H1 (cell line): Measurements from ENCODE around the gene ZNF586. TPM values are rescaled to one million over a fixed set of nuclear protein-coding genes. Genes with fewer than 3 reads are reported as not detected.

ENCODE experiments used
- CTCF ChIA-PET: fragments of 300-600 bp; sonication (Branson Sonifier 250); formaldehyde crosslinking; loops from one replicate; lab custom pipeline; 2021; ENCODE audit not compliant: partially characterized antibody; lab: Charles Lee
- POLR2A ChIA-PET: fragments of 300-600 bp; sonication (Branson Sonifier 250); formaldehyde crosslinking; loops from one replicate; lab custom pipeline; 2021; ENCODE audit warnings: inconsistent platforms; ENCODE audit not compliant: partially characterized antibody; lab: Charles Lee
- DNase-seq, 2 experiments: peaks; one replicate each; pipeline versions ENCODE4 v3.0.0 to v3.0.0-alpha.2; 2010 to 2022; ENCODE audit warnings: low spot score in 2 of 2, low read depth in 1 of 2, mixed read lengths in 1 of 2
- FAIRE-seq: peaks from 2 replicates; lab custom pipeline; 2011; peaks lifted over from hg19 to GRCh38; lab: Jason Lieb, UNC
- H2AFZ ChIP-seq: 2 replicates; pipeline ENCODE4 v1.8.1; 2012; ENCODE audit warnings: low read length, inconsistent platforms
- H2AK5ac ChIP-seq: 2 replicates; pipeline ENCODE4 v1.6.1; 2013; ENCODE audit warnings: low read depth, low read length
- H2BK120ac ChIP-seq: replicated peaks from 2 replicates; pipeline ENCODE3; 2013; ENCODE audit warnings: low read depth, low read length, inconsistent platforms
- H2BK12ac ChIP-seq: 2 replicates; pipeline ENCODE4 v1.6.1; 2013; ENCODE audit warnings: low read depth, low read length
- H2BK15ac ChIP-seq: 2 replicates; pipeline ENCODE4 v1.6.1; 2013; ENCODE audit warnings: low read length
- H2BK20ac ChIP-seq: 2 replicates; pipeline ENCODE4 v1.6.1; 2013; ENCODE audit warnings: low read length
- H2BK5ac ChIP-seq: 2 replicates; pipeline ENCODE4 v1.6.1; 2013; ENCODE audit warnings: low read depth, low read length
- H3K14ac ChIP-seq: 2 replicates; pipeline ENCODE4 v1.6.1; 2013; ENCODE audit warnings: inconsistent platforms; ENCODE audit not compliant: insufficient read length
- H3K18ac ChIP-seq: 2 replicates; pipeline ENCODE4 v1.6.1; 2013; ENCODE audit warnings: low read length; ENCODE audit errors: extremely low read depth
- H3K23ac ChIP-seq: 2 replicates; pipeline ENCODE4 v1.6.1; 2013; ENCODE audit warnings: inconsistent platforms; ENCODE audit not compliant: insufficient read length
- H3K23me2 ChIP-seq: 2 replicates; pipeline ENCODE4 v1.6.1; 2013; ENCODE audit warnings: low read depth, low read length
- H3K27ac ChIP-seq: 2 replicates; pipeline ENCODE4 v1.6.1; 2011; ENCODE audit warnings: low read depth, low read length, inconsistent platforms
- H3K27me3 ChIP-seq, 4 experiments: replicated peaks in 1 of 4; 1 replicate in 1 of 4; 2 replicates in 3 of 4; pipeline versions ENCODE4 v1.6.1 to v1.8.1; 2011 to 2013; ENCODE audit warnings: low read length in 3 of 4, mild to moderate bottlenecking in 3 of 4, inconsistent platforms in 2 of 4, mixed read lengths in 2 of 4, moderate library complexity in 1 of 4; ENCODE audit not compliant: control insufficient read depth in 3 of 4, insufficient read depth in 3 of 4; ENCODE audit errors: extremely low read depth in 1 of 4
- H3K36me3 ChIP-seq, 4 experiments: 2 replicates each; pipeline versions ENCODE4 v1.6.1 to v1.8.1; 2011 to 2013; ENCODE audit warnings: mild to moderate bottlenecking in 4 of 4, low read length in 3 of 4, moderate library complexity in 2 of 4, control low read depth in 1 of 4, inconsistent platforms in 1 of 4; ENCODE audit not compliant: insufficient read depth in 4 of 4, control insufficient read depth in 2 of 4
- H3K4ac ChIP-seq: replicated peaks from 2 replicates; pipeline ENCODE3; 2013; ENCODE audit warnings: low read length, low read depth, mixed read lengths, inconsistent platforms; ENCODE audit not compliant: insufficient read length
- H3K4me1 ChIP-seq, 4 experiments: replicated peaks in 1 of 4; 1 replicate in 1 of 4; 2 replicates in 3 of 4; pipeline versions ENCODE4 v1.6.1 to v1.8.1; 2011 to 2013; ENCODE audit warnings: low read length in 3 of 4, inconsistent platforms in 2 of 4, mixed read lengths in 1 of 4; ENCODE audit not compliant: insufficient read depth in 4 of 4, control insufficient read depth in 3 of 4
- H3K4me2 ChIP-seq, 2 experiments: 2 replicates each; pipeline versions ENCODE4 v1.6.1 to v1.8.1; 2011 to 2013; ENCODE audit warnings: low read depth in 2 of 2, low read length in 2 of 2, control low read depth in 1 of 2, inconsistent platforms in 1 of 2, mild to moderate bottlenecking in 1 of 2; ENCODE audit not compliant: insufficient read depth in 1 of 2
- H3K4me3 ChIP-seq, 4 experiments: fragments of 200-600, 300-600 bp in 1 of 4; sonication (generic), shearing (Covaris generic), sonication (Bioruptor Twin) in 1 of 4; 2 replicates each; pipeline versions ENCODE4 v1.5.1 to v1.8.1; 2011 to 2016; ENCODE audit warnings: low read length in 4 of 4, low read depth in 3 of 4, control low read depth in 2 of 4, inconsistent platforms in 2 of 4, mild to moderate bottlenecking in 2 of 4, mixed read lengths in 1 of 4, moderate library complexity in 1 of 4; ENCODE audit not compliant: insufficient read depth in 2 of 4; ENCODE audit errors: extremely low read depth in 1 of 4
- H3K56ac ChIP-seq: replicated peaks from 2 replicates; pipeline ENCODE3; 2013; ENCODE audit warnings: low read depth, mild to moderate bottlenecking, mixed read lengths, low read length, inconsistent platforms; ENCODE audit not compliant: insufficient read length
- H3K79me1 ChIP-seq: 2 replicates; pipeline ENCODE4 v1.6.1; 2013; ENCODE audit warnings: low read depth, low read length, control low read depth
- H3K79me2 ChIP-seq, 2 experiments: 2 replicates each; pipeline versions ENCODE4 v1.6.1 to v1.8.1; 2012 to 2013; ENCODE audit warnings: low read length in 2 of 2, mild to moderate bottlenecking in 2 of 2, inconsistent platforms in 1 of 2; ENCODE audit not compliant: insufficient read depth in 2 of 2, control insufficient read depth in 1 of 2
- H3K9ac ChIP-seq, 4 experiments: replicated peaks in 1 of 4; 1 replicate in 1 of 4; 2 replicates in 3 of 4; pipeline versions ENCODE4 v1.6.1 to v1.8.1; 2011 to 2013; ENCODE audit warnings: low read depth in 3 of 4, low read length in 3 of 4, control low read depth in 2 of 4, mild to moderate bottlenecking in 2 of 4, moderate library complexity in 2 of 4, inconsistent platforms in 1 of 4; ENCODE audit errors: extremely low read depth in 1 of 4
- H3K9me3 ChIP-seq, 2 experiments: 2 replicates each; pipeline versions ENCODE4 v1.6.1 to v1.8.1; 2012 to 2013; ENCODE audit warnings: mild to moderate bottlenecking in 2 of 2, moderate library complexity in 2 of 2, control low read depth in 1 of 2, inconsistent platforms in 1 of 2, low read depth in 1 of 2, low read length in 1 of 2, mixed read lengths in 1 of 2; ENCODE audit not compliant: insufficient read depth in 2 of 2
- H4K20me1 ChIP-seq, 2 experiments: replicated peaks in 1 of 2; 2 replicates each; pipeline versions ENCODE3 to v1.8.1; 2011 to 2013; ENCODE audit warnings: inconsistent platforms in 2 of 2, low read length in 2 of 2, mild to moderate bottlenecking in 1 of 2; ENCODE audit not compliant: insufficient read depth in 2 of 2, control insufficient read depth in 1 of 2
- H4K5ac ChIP-seq: 2 replicates; pipeline ENCODE4 v1.6.1; 2013; ENCODE audit warnings: low read length, low read depth, mixed read lengths, inconsistent platforms; ENCODE audit not compliant: insufficient read length
- H4K8ac ChIP-seq: 2 replicates; pipeline ENCODE4 v1.8.0; 2013; ENCODE audit warnings: mild to moderate bottlenecking, moderate library complexity, low read length, inconsistent platforms; ENCODE audit not compliant: insufficient read depth; ENCODE audit errors: extremely low read depth
- H4K91ac ChIP-seq: replicated peaks from 2 replicates; pipeline ENCODE3; 2013; ENCODE audit warnings: low read length, mixed read lengths, inconsistent platforms; ENCODE audit not compliant: insufficient read length
- ASH2L ChIP-seq: fragments of 200-600, 300-600 bp; sonication (generic); IDR thresholded peaks from one replicate; pipeline ENCODE4 v1.7.1; 2017; ENCODE audit warnings: low read length
- BACH1 ChIP-seq: IDR thresholded peaks from 2 replicates; pipeline ENCODE4 v1.6.1; 2012; ENCODE audit warnings: low read length, improper control_type of control experiment
- CEBPB ChIP-seq: IDR thresholded peaks from 2 replicates; pipeline ENCODE4 v1.6.1; 2012; ENCODE audit warnings: low read depth, low read length
- CHD1 ChIP-seq: IDR thresholded peaks from 2 replicates; pipeline ENCODE4 v1.6.1; 2012; ENCODE audit warnings: low read depth, low read length, improper control_type of control experiment
- EZH2 ChIP-seq: fragments of 200-600 bp; sonication (generic); IDR thresholded peaks from 2 replicates; pipeline ENCODE4 v1.7.1; 2012; ENCODE audit warnings: low read depth, mild to moderate bottlenecking, moderate library complexity, low read length, inconsistent platforms; ENCODE audit not compliant: severe bottlenecking
- JUND ChIP-seq: IDR thresholded peaks from 2 replicates; pipeline ENCODE4 v1.6.1; 2011; ENCODE audit warnings: mild to moderate bottlenecking, improper control_type of control experiment, low read length
- POLR2AphosphoS5 ChIP-seq: IDR thresholded peaks from 2 replicates; pipeline ENCODE4 v1.6.1; 2011; ENCODE audit warnings: low read depth, low read length
- RAD21 ChIP-seq, 2 experiments: IDR thresholded peaks in 1 of 2; conservative IDR thresholded peaks in 1 of 2; 2 replicates each; pipeline ENCODE4 v1.6.1; 2011; ENCODE audit warnings: low read depth in 2 of 2, low read length in 2 of 2, improper control_type of control experiment in 1 of 2, inconsistent platforms in 1 of 2, mild to moderate bottlenecking in 1 of 2, moderate library complexity in 1 of 2
- RNF2 ChIP-seq: fragments of 200-900, 300-1000 bp; sonication (generic); IDR thresholded peaks from 2 replicates; pipeline ENCODE4 v1.7.1; 2016; ENCODE audit warnings: borderline replicate concordance, low read depth, mild to moderate bottlenecking, antibody characterized with exemption, low read length; ENCODE audit not compliant: poor library complexity, severe bottlenecking; ENCODE audit errors: missing control alignments
- TCF12 ChIP-seq: IDR thresholded peaks from 2 replicates; pipeline ENCODE4 v1.6.1; 2011; ENCODE audit warnings: low read depth, mild to moderate bottlenecking, low read length
- WGBS, 2 experiments: shearing (Covaris generic) in 1 of 2; methylation state at CpG; one replicate each; pipeline versions ENCODE4 v1.1.6 to v1.1.7; 2013 to 2015; ENCODE audit warnings: low lambda C conversion rate in 2 of 2, mixed read lengths in 2 of 2, inconsistent platforms in 1 of 2, low coverage in 1 of 2, missing lambda C conversion rate in 1 of 2; ENCODE audit not compliant: insufficient replicate concordance in 2 of 2, insufficient coverage in 1 of 2, insufficient read length in 1 of 2; ENCODE audit errors: extremely low coverage in 1 of 2, missing lambda C conversion rate in 1 of 2; 5-methylcytosine and 5-hydroxymethylcytosine counted together
- polyA plus RNA-seq, 7 experiments: library from polyadenylated mRNA; depleted of rRNA in 3 of 7; stranded (reverse) in 5 of 7; unstranded in 2 of 7; fragments of >200 nt in 5 of 7; fragments of 200-250 nt in 2 of 7; gene quantifications; 1 replicate in 5 of 7; 2 replicates in 1 of 7; 4 replicates in 1 of 7; pipeline versions ENCODE4 v1.2.1 to v1.2.3, GENCODE V29; 2011 to 2013; ENCODE audit warnings: missing spikeins in 2 of 7, mixed read lengths in 2 of 7
- total RNA-seq: library from RNA; stranded (reverse); fragmentation: NEBNext Ultra II Directional; extraction: Animal tissue kit (Norgen Biotek cat#: 25700); gene quantifications from 2 replicates; pipeline ENCODE4 v1.2.1, GENCODE V29; 2021
- TF ChIP-seq, protein P1 (sequence below): IDR thresholded peaks from 2 replicates; pipeline ENCODE4 v1.6.1; 2012; ENCODE audit warnings: low read length, inconsistent platforms

Gene ZNF586
- total and polyA plus RNA-seq, 2 of the 8 experiments (the other 6 are each of a cell fraction or from before 2014, with no cell fraction given), result 8.1 to 15.5 TPM

- H3K14ac ChIP-seq, result no peak overlapping the region
- H3K9ac ChIP-seq, result peak overlapping the region in 3 of 4 experiments; percentile 8 to 83 (median 16); a peak in 3 of 7 replicates
- no peak overlapping the region for H2AFZ ChIP-seq
- H3K79me1 ChIP-seq, result peaks cover 4% of the 10 kb centered on the region; the same call in 1 of the 2 replicates
- H4K91ac ChIP-seq, result no peak overlapping the region
- WGBS, 2 experiments, result 83% methylated on average over 6 of the region's 6 CpGs; no CpG with 5 or more reads in 1 of the 2 experiments
- H3K23me2 ChIP-seq, result peaks cover 3% of the 10 kb centered on the region
- peaks cover 2 to 7% (median 3%) of the 10 kb centered on the region in 4 experiments; a peak in 6 of 7 replicates for H3K4me1 ChIP-seq
- H2BK20ac ChIP-seq, result no peak overlapping the region
- CTCF ChIA-PET, result interaction anchor here (1.5 to 3.8 kb wide), 2 partner anchors 8 to 20 kb away, joined by 7 to 15 read pairs; partner anchors contain the start of gene ZNF587B
- no peak for FAIRE-seq
- H3K9me3 ChIP-seq, result no peaks in the 10 kb centered on the region
- H3K4me2 ChIP-seq, result peak overlapping the region; percentile 67 to 81
- H2BK15ac ChIP-seq, result no peak overlapping the region
- no peak overlapping the region for H3K56ac ChIP-seq
- H2BK5ac ChIP-seq, result no peak overlapping the region
- no peak overlapping the region for H2BK12ac ChIP-seq
- H3K4me3 ChIP-seq, result peak overlapping the region; percentile 84 to 99 (median 96)
- no peak overlapping the region for H3K27ac ChIP-seq
- H3K4ac ChIP-seq, result no peak overlapping the region
- peaks cover 0 to 11% (median 0%) of the 10 kb centered on the region in 4 experiments; a peak in 3 of 8 replicates for H3K36me3 ChIP-seq
- no peak overlapping the region for H2BK120ac ChIP-seq
- H3K79me2 ChIP-seq, result peaks cover 18 to 60% of the 10 kb centered on the region in 2 experiments
- H3K23ac ChIP-seq, result no peak overlapping the region
- no peaks in the 10 kb centered on the region for H3K27me3 ChIP-seq
- H4K5ac ChIP-seq, result no peak overlapping the region
- peaks cover 4 to 7% of the 10 kb centered on the region in 2 experiments for H4K20me1 ChIP-seq
- no peak overlapping the region for H4K8ac ChIP-seq
- no peak overlapping the region for H3K18ac ChIP-seq
- no peak for DNase-seq
- POLR2A ChIA-PET, result interaction anchor here (0.5 to 5.6 kb wide), 8 partner anchors 10 to 363 kb away, joined by 3 to 52 read pairs (median 6); partner anchors contain the start of genes ZNF587 and ZNF587B
- H2AK5ac ChIP-seq, result 0 out of 2 replicates have a peak overlapping the region, but pooled peaks have one; percentile 65
- TF ChIP-seq CHD1, result no peak
- no peak for TF ChIP-seq BACH1
- no peak for TF ChIP-seq CEBPB
- no peak for TF ChIP-seq POLR2AphosphoS5
- TF ChIP-seq ASH2L, result no peak
- TF ChIP-seq JUND, result no peak
- no peak for TF ChIP-seq RAD21 (IDR thresholded peaks at IDR 0.05 in 1 of 2, conservative IDR thresholded peaks at IDR 0.05 in 1 of 2; ENCODE audit: low read depth in 2 of 2, low read length in 2 of 2)
- TF ChIP-seq EZH2, result no peak
- TF ChIP-seq TCF12, result no peak
- TF ChIP-seq, protein P1, sequence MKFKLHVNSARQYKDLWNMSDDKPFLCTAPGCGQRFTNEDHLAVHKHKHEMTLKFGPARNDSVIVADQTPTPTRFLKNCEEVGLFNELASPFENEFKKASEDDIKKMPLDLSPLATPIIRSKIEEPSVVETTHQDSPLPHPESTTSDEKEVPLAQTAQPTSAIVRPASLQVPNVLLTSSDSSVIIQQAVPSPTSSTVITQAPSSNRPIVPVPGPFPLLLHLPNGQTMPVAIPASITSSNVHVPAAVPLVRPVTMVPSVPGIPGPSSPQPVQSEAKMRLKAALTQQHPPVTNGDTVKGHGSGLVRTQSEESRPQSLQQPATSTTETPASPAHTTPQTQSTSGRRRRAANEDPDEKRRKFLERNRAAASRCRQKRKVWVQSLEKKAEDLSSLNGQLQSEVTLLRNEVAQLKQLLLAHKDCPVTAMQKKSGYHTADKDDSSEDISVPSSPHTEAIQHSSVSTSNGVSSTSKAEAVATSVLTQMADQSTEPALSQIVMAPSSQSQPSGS, result no peak
- TF ChIP-seq RNF2, result no peak
Observed at GRCh38 chr19:57820599-57820998, 51.1 kb downstream of the ZNF586 start.
